Measurements from ENCODE around the gene CRYGD. TPM values are rescaled to one million over a fixed set of nuclear protein-coding genes. Genes with fewer than 3 reads are reported as not detected.
"Not testable (repeated sequence)": the region's sequence is repeated elsewhere in the genome, so short reads cannot be mapped to it uniquely, and the experiment has no call there.

Gene CRYGD
- total RNA-seq, 2 donors from 2014 or later: not detected

GRCh38 chr2:208142240-208142924, 18.1 kb upstream of the CRYGD start:
- H3K9me3 ChIP-seq (ENCODE audit: control insufficient read depth, low read length, poor library complexity, severe bottlenecking): no peaks in the 10 kb centered on the region
- no peak overlapping the region for H3K27ac Mint-ChIP-seq
- H3K4me1 Mint-ChIP-seq: peaks cover 3% of the 10 kb centered on the region
- ATAC-seq: no peak
- peaks cover 15% of the 10 kb centered on the region for H3K27me3 Mint-ChIP-seq
- H3K4me3 Mint-ChIP-seq: no peak overlapping the region
- H3K36me3 Mint-ChIP-seq (ENCODE audit: low read depth): no peaks in the 10 kb centered on the region
- no peak for DNase-seq

GRCh38 chr2:208139447-208139846, 15.1 kb upstream of the CRYGD start:
- H3K36me3 Mint-ChIP-seq (ENCODE audit: low read depth): no peaks in the 10 kb centered on the region
- DNase-seq: no peak
- ATAC-seq: no peak
- H3K4me1 Mint-ChIP-seq: peaks cover 5% of the 10 kb centered on the region
- H3K27me3 Mint-ChIP-seq: no peaks in the 10 kb centered on the region
- no peaks in the 10 kb centered on the region for H3K9me3 ChIP-seq (ENCODE audit: control insufficient read depth, low read length, poor library complexity, severe bottlenecking)
- no peak overlapping the region for H3K4me3 Mint-ChIP-seq
- no peak overlapping the region for H3K27ac Mint-ChIP-seq

DNA sequence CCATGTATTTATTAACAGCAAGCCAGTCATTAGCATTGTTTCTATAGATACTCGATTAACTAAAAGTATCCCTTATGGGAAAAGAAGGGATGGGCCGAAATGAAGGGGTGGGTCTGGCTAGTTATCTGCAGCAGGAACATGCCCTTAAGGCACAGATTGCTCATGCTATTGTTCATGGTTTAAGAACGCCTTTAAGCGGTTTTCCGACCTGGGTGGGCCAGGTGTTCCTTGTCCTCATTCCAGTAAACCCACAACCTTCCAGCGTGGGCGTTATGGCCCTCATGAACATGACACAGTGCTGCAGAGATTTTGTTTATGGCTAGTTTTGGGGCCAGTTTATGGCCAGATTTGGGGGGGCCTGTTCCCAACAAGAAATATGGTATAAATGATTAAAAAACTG, 14.0 kb upstream of the CRYGD start:
- H3K4me3 Mint-ChIP-seq; DNase-seq; H3K9me3 ChIP-seq (ENCODE audit: control insufficient read depth, low read length, poor library complexity, severe bottlenecking); H3K27me3 Mint-ChIP-seq; H3K27ac Mint-ChIP-seq; ATAC-seq; H3K36me3 Mint-ChIP-seq (ENCODE audit: low read depth); H3K4me1 Mint-ChIP-seq: not testable (repeated sequence)

- ATAC-seq: no peak
- H3K27me3 Mint-ChIP-seq: peaks cover 6% of the 10 kb centered on the region
- no peak overlapping the region for H3K27ac Mint-ChIP-seq
- H3K9me3 ChIP-seq (ENCODE audit: control insufficient read depth, low read length, poor library complexity, severe bottlenecking): no peaks in the 10 kb centered on the region
- H3K36me3 Mint-ChIP-seq (ENCODE audit: low read depth): no peaks in the 10 kb centered on the region
- no peak overlapping the region for H3K4me3 Mint-ChIP-seq
- DNase-seq: no peak
- H3K4me1 Mint-ChIP-seq: peaks cover 2% of the 10 kb centered on the region
Observed at GRCh38 chr2:208136716-208137094, 12.4 kb upstream of the CRYGD start.

GRCh38 chr2:208135794-208136715, 11.7 kb upstream of the CRYGD start:
- Mint-ChIP-seq H3K4me1 (peaks cover 2% of the 10 kb centered on the region), H3K27ac (no peak overlapping the region), H3K36me3 (ENCODE audit: low read depth) (no peaks in the 10 kb centered on the region), H3K27me3 (peaks cover 6% of the 10 kb centered on the region), H3K4me3 (no peak overlapping the region)
- ATAC-seq (no peak), DNase-seq (no peak)
- no peaks in the 10 kb centered on the region for H3K9me3 ChIP-seq (ENCODE audit: control insufficient read depth, low read length, poor library complexity, severe bottlenecking)

DNA sequence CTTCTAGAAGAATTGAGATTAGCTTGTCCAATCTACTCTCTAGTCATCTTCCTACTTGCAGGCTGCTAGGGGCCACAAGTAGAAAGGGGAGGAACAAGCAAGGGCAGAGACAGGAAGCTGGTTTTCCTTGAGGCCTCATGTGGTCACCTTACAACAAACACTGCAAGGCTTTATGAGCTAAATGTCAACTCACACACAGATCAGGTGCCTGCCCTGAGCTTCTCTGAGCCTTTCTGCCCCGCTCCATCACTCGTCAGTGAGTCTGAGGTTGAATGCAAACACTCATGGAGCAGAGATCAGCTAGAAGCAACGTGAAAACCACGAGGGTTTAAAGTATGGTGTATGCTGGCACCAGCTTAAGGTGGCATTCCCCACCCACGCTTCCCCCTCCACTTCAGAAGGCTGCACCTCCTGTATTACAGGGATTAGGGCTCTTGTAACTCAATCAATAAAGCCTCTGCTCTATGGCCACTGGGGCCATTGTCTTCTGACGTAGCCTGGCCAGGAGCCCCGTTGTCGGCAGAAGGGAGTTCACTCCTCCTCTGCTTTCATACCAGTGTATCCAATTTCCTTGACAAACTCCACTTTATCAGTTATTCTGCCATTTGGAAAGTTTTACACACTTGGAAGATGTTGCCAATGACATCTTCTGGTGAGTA, 10.7 kb upstream of the CRYGD start:
- Mint-ChIP-seq H3K27me3 (peaks cover 6% of the 10 kb centered on the region), H3K36me3 (ENCODE audit: low read depth) (no peaks in the 10 kb centered on the region), H3K4me1 (peaks cover 2% of the 10 kb centered on the region), H3K27ac (no peak overlapping the region), H3K4me3 (no peak overlapping the region)
- H3K9me3 ChIP-seq (ENCODE audit: control insufficient read depth, low read length, poor library complexity, severe bottlenecking): no peaks in the 10 kb centered on the region
- ATAC-seq: no peak
- DNase-seq: no peak

DNA sequence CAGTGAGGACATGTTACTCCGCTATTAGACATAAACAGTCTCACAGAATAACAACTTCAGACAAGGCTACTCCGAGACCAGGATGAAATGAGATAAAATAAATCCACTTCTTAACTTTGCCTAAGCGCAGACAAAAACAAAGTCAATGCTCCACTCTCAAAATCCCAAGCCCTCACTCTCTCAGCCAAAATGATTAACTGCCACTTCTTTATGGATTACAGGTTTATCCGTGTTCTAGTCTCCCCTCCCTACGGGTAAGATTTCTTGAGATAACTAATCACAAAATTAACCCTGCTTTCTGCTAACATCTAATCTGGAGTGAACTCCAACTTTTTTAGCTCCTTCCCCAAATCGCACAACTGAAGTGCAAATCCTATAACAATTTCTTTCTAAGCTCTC, 6.4 kb upstream of the CRYGD start:
- Mint-ChIP-seq H3K27ac (no peak overlapping the region), H3K36me3 (ENCODE audit: low read depth) (no peaks in the 10 kb centered on the region), H3K27me3 (peaks cover 17% of the 10 kb centered on the region), H3K4me3 (no peak overlapping the region), H3K4me1 (peaks cover 2% of the 10 kb centered on the region)
- H3K9me3 ChIP-seq (ENCODE audit: control insufficient read depth, low read length, poor library complexity, severe bottlenecking): no peaks in the 10 kb centered on the region
- DNase-seq: no peak
- ATAC-seq: no peak

- H3K4me3 Mint-ChIP-seq: no peak within 1 kb of the TSS
- no peak for DNase-seq
- ATAC-seq: no peak
Observed at GRCh38 chr2:208129744-208130711, 5.7 kb upstream of the CRYGD start, which contains the start of gene CRYGC. Gene CRYGC (minus strand): TSS chr2:208129828. CDS start chr2:208129792, 36 bp downstream.

DNA sequence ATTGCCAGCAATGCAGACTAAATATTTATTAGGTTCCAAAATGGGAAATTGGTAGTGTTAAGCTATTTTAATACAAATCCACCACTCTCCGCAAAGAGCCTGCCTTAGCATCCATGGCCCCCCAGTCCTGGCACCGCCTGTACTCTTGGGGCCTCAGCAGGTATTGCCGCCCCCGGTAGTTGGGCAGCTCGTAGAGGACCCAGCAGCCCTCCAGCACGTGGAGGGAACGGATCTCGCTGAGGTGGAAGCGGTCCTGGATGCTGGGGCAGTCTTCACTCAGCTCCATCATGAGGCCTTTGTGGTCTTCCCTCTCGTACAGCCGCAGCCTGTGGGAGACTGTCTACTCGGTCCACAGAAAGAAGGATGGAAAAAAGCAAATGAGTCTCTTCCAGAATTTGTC, 3.8 kb upstream of the CRYGD start:
- H3K27me3 Mint-ChIP-seq: peaks cover 35% of the 10 kb centered on the region
- DNase-seq (no peak), ATAC-seq (no peak)
- no peak overlapping the region for H3K27ac Mint-ChIP-seq
- no peak overlapping the region for H3K4me3 Mint-ChIP-seq
- H3K36me3 Mint-ChIP-seq (ENCODE audit: low read depth): no peaks in the 10 kb centered on the region
- H3K9me3 ChIP-seq (ENCODE audit: control insufficient read depth, low read length, poor library complexity, severe bottlenecking): no peaks in the 10 kb centered on the region
- peaks cover 8% of the 10 kb centered on the region for H3K4me1 Mint-ChIP-seq

More at GRCh38 chr2:208129744-208130711, 5.7 kb upstream of the CRYGD start, which contains the start of gene CRYGC:
- no peak within 1 kb of the TSS for H3K27ac Mint-ChIP-seq
- no peaks in the 10 kb centered on the region for H3K36me3 Mint-ChIP-seq (ENCODE audit: low read depth)
- no peaks in the 10 kb centered on the region for H3K4me1 Mint-ChIP-seq
- H3K27me3 Mint-ChIP-seq: peaks cover 22% of the 10 kb centered on the region
- H3K9me3 ChIP-seq (ENCODE audit: control insufficient read depth, low read length, poor library complexity, severe bottlenecking): no peaks in the 10 kb centered on the region

- ATAC-seq (no peak), DNase-seq (no peak)
- H3K4me3 Mint-ChIP-seq: no peak overlapping the region
- peaks cover 31% of the 10 kb centered on the region for H3K27me3 Mint-ChIP-seq
- H3K27ac Mint-ChIP-seq: no peak overlapping the region
- H3K36me3 Mint-ChIP-seq (ENCODE audit: low read depth): no peaks in the 10 kb centered on the region
- H3K4me1 Mint-ChIP-seq: peaks cover 8% of the 10 kb centered on the region
- no peaks in the 10 kb centered on the region for H3K9me3 ChIP-seq (ENCODE audit: control insufficient read depth, low read length, poor library complexity, severe bottlenecking)
Observed at GRCh38 chr2:208127090-208127489, 2.8 kb upstream of the CRYGD start.

DNA sequence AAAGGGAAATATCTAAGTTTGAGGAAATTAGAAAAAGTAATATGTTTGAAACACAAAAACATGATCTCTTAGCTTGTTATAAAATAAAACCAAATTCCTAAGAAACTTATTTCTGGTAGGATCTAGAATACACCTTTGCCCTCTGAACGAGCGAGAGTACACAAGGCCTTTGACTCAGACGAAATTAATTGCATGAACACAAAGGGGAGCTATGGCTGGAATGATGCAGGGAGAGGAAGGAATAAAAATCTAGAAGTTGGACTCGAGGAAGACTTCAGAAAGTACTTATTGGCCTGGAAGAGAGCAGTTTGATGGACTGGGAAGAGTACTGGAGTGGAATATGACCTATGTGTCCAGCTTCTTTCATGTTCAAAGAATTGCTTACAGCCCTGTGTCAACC, 927 bp upstream of the CRYGD start:
- no peak overlapping the region for H3K27ac Mint-ChIP-seq
- H3K27me3 Mint-ChIP-seq: peaks cover 40% of the 10 kb centered on the region
- no peak overlapping the region for H3K4me3 Mint-ChIP-seq
- DNase-seq (no peak), ATAC-seq (no peak)
- H3K36me3 Mint-ChIP-seq (ENCODE audit: low read depth): no peaks in the 10 kb centered on the region
- peaks cover 8% of the 10 kb centered on the region for H3K4me1 Mint-ChIP-seq
- no peaks in the 10 kb centered on the region for H3K9me3 ChIP-seq (ENCODE audit: control insufficient read depth, low read length, poor library complexity, severe bottlenecking)

- ATAC-seq: no peak
- H3K4me1 Mint-ChIP-seq: peaks cover 11% of the 10 kb centered on the region
Observed at GRCh38 chr2:208122248-208122647, 2.1 kb downstream of the CRYGD start.

More at GRCh38 chr2:208122248-208122647, 2.1 kb downstream of the CRYGD start:
- H3K27me3 Mint-ChIP-seq: peaks cover 30% of the 10 kb centered on the region
- no peaks in the 10 kb centered on the region for H3K9me3 ChIP-seq (ENCODE audit: control insufficient read depth, low read length, poor library complexity, severe bottlenecking)
- H3K27ac Mint-ChIP-seq: no peak overlapping the region
- no peaks in the 10 kb centered on the region for H3K36me3 Mint-ChIP-seq (ENCODE audit: low read depth)
- no peak for DNase-seq
- no peak overlapping the region for H3K4me3 Mint-ChIP-seq

All from T-helper 17 cell (primary cell).